Ishikawa (cell line): ENCODE measurements around the gene AP1S2.

ENCODE experiments used
- CEBPB ChIP-seq: IDR thresholded peaks from 2 replicates; pipeline ENCODE4 v1.6.1; 2012
- CREB1 ChIP-seq: IDR thresholded peaks from 2 replicates; pipeline ENCODE4 v1.6.1; 2012; ENCODE audit warnings: low read depth
- EGR1 ChIP-seq: IDR thresholded peaks from 2 replicates; pipeline ENCODE4 v1.6.1; 2012
- EP300 ChIP-seq: IDR thresholded peaks from 2 replicates; pipeline ENCODE4 v1.6.1; 2012; ENCODE audit warnings: borderline replicate concordance
- FOXM1 ChIP-seq: IDR thresholded peaks from 2 replicates; pipeline ENCODE4 v1.6.1; 2012; ENCODE audit warnings: low read depth, borderline replicate concordance
- MAX ChIP-seq: IDR thresholded peaks from 2 replicates; pipeline ENCODE4 v1.6.1; 2012
- NFIC ChIP-seq: IDR thresholded peaks from 2 replicates; pipeline ENCODE4 v1.6.1; 2012
- RAD21 ChIP-seq: IDR thresholded peaks from 2 replicates; pipeline ENCODE4 v1.6.1; 2012; ENCODE audit warnings: low read depth
- REST ChIP-seq: IDR thresholded peaks from 2 replicates; pipeline ENCODE4 v1.6.1; 2012; ENCODE audit warnings: low read depth, mild to moderate bottlenecking
- TAF1 ChIP-seq: IDR thresholded peaks from 2 replicates; pipeline ENCODE4 v1.6.1; 2012; ENCODE audit warnings: low read depth, mild to moderate bottlenecking
- TCF12 ChIP-seq: IDR thresholded peaks from 2 replicates; pipeline ENCODE4 v1.6.1; 2012; ENCODE audit warnings: low read depth
- TEAD4 ChIP-seq: IDR thresholded peaks from 2 replicates; pipeline ENCODE4 v1.6.1; 2012
- USF1 ChIP-seq: IDR thresholded peaks from 2 replicates; pipeline ENCODE4 v1.6.1; 2012
- YY1 ChIP-seq: IDR thresholded peaks from 2 replicates; pipeline ENCODE4 v1.6.1; 2012; ENCODE audit warnings: low read depth
- ZBTB7A ChIP-seq: IDR thresholded peaks from 2 replicates; pipeline ENCODE4 v1.6.1; 2012; ENCODE audit warnings: low read depth

Gene AP1S2

GRCh38 chrX:15834053-15834452, 20.6 kb downstream of the AP1S2 start:
- no peak for TF ChIP-seq USF1
- no peak for TF ChIP-seq MAX
- no peak for TF ChIP-seq CREB1
- TF ChIP-seq ZBTB7A, result no peak
- TF ChIP-seq EP300, result no peak
- TF ChIP-seq NFIC, result no peak
- no peak for TF ChIP-seq TEAD4

GRCh38 chrX:15829217-15829616, 25.4 kb downstream of the AP1S2 start:
- TF ChIP-seq USF1 (no peak), REST (no peak), RAD21 (no peak), TEAD4 (no peak), EGR1 (no peak), FOXM1 (no peak), MAX (no peak), CEBPB (no peak), TCF12 (no peak), EP300 (no peak), NFIC (no peak), ZBTB7A (no peak), TAF1 (no peak), YY1 (no peak), CREB1 (no peak)

GRCh38 chrX:15825936-15826335, 28.7 kb downstream of the AP1S2 start:
- TF ChIP-seq YY1 (no peak), CREB1 (no peak), TEAD4 (no peak)

- TF ChIP-seq RAD21 (no peak), TCF12 (no peak), USF1 (no peak), FOXM1 (no peak), CEBPB (no peak), ZBTB7A (no peak), YY1 (no peak), REST (no peak)
These were observed 31.7 kb downstream of the AP1S2 start for GRCh38 chrX:15822922-15823321.

- TF ChIP-seq CREB1 (no peak), REST (no peak), NFIC (no peak), MAX (no peak), TEAD4 (no peak), YY1 (no peak), CEBPB (no peak), USF1 (no peak), TCF12 (no peak), RAD21 (no peak), FOXM1 (no peak), TAF1 (no peak), EGR1 (no peak), EP300 (no peak), ZBTB7A (no peak)
These were observed 34.2 kb downstream of the AP1S2 start for GRCh38 chrX:15820106-15821073.
